Measurements from ENCODE around the gene GIPC1. TPM values are rescaled to one million over a fixed set of nuclear protein-coding genes. Genes with fewer than 3 reads are reported as not detected.

Gene GIPC1
- total RNA-seq, 1 experiment from 2014 or later, result 205 TPM

DNA sequence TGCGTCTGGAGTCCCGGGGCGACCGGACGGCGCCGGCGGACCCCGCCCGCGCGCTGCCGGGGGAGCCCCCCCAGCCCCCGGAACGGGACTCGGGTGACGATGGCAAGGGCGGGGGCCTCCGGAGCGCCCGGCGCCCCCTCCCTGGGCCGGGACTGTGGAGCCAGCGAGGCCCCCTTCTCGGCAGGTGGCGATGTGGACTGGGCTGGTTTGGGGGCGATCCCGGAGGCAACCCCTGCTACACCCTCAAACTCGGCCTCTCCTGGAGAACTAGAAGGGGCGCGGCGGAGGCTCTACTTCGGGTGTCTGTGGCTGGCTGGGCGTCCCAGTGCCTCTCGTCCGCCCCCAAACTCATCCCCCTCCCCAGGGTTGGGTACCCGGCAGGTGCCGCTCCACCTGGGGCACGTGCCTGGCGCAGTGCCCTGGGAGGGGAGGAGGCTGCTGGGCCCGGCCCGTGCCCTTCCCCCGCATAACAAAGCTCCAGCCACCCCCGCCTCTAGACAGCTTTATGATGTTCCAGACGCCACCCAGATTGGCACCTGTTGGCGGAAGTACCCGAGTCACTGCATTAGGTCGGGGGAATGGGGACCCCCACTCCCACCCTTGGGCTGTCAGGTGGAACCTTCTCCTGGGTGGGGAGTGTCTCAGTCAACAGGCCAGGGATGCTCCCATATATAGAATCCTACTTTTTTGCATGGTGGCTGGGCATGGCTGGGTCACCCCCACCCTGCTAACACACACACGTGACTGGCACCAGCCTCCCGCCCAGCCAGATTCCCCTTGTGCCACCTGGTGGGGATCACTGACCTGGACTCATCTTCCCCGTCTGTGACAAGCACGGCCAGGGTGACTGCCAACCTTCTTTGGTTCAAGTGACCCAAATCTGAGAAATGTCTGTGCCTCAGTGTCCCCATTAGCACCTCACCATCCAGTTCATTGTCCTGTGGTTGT, 62.1 kb downstream of the GIPC1 start:
- Histone ChIP-seq H3K27ac (peak overlapping the region; percentile 51), H2AFZ (peak overlapping the region; percentile 82), H3K9me2 (ENCODE audit: insufficient read depth) (no peaks in the 10 kb centered on the region), H3K4me1 (replicated peaks; ENCODE audit: insufficient read depth) (peaks cover 24% of the 10 kb centered on the region), H3K79me2 (ENCODE audit: low read depth) (peaks cover 52% of the 10 kb centered on the region), H3K9me3 (ENCODE audit: insufficient read depth, low read depth) (no peaks in the 10 kb centered on the region), H3K4me3 (peak overlapping the region; percentile 93), H3K27me3 (ENCODE audit: insufficient read depth, low read depth) (no peaks in the 10 kb centered on the region; the same call in 1 of the 2 replicates), H3F3A (ENCODE audit: insufficient read depth, low read depth) (peaks cover 38% of the 10 kb centered on the region), H3K4me2 (peak overlapping the region; percentile 95), H4K20me1 (ENCODE audit: insufficient read depth) (peaks cover 33% of the 10 kb centered on the region), H3K36me3 (ENCODE audit: low read depth) (no peaks in the 10 kb centered on the region)
- no TSS peak for BruUV-seq (replicated peaks)
- ChIA-PET POLR2A (ENCODE audit: unreplicated experiment) (interaction anchor here (0.5 to 0.6 kb wide), 2 partner anchors 590 to 1298 kb away, joined by 3 to 6 read pairs; no protein-coding TSS in a partner anchor), CTCF (interaction anchor here (0.6 kb wide), 1 partner anchor 34 kb away, joined by 4 read pairs; no protein-coding TSS in a partner anchor)
- intact Hi-C loops (cut with micrococcal nuclease; ENCODE audit: unreplicated experiment), result loop anchor here (5.0 to 10.0 kb wide), 2 partner anchors 61 to 118 kb away; partner anchors contain the start of gene GIPC1
- peak; percentile 42 to 58 for DNase-seq
- TF ChIP-seq, protein P1, sequence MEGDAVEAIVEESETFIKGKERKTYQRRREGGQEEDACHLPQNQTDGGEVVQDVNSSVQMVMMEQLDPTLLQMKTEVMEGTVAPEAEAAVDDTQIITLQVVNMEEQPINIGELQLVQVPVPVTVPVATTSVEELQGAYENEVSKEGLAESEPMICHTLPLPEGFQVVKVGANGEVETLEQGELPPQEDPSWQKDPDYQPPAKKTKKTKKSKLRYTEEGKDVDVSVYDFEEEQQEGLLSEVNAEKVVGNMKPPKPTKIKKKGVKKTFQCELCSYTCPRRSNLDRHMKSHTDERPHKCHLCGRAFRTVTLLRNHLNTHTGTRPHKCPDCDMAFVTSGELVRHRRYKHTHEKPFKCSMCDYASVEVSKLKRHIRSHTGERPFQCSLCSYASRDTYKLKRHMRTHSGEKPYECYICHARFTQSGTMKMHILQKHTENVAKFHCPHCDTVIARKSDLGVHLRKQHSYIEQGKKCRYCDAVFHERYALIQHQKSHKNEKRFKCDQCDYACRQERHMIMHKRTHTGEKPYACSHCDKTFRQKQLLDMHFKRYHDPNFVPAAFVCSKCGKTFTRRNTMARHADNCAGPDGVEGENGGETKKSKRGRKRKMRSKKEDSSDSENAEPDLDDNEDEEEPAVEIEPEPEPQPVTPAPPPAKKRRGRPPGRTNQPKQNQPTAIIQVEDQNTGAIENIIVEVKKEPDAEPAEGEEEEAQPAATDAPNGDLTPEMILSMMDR (conservative IDR thresholded peaks at IDR 0.05), result no peak
- TF ChIP-seq EZH2 (IDR thresholded peaks at IDR 0.05; ENCODE audit: low read depth), result no peak

DNA sequence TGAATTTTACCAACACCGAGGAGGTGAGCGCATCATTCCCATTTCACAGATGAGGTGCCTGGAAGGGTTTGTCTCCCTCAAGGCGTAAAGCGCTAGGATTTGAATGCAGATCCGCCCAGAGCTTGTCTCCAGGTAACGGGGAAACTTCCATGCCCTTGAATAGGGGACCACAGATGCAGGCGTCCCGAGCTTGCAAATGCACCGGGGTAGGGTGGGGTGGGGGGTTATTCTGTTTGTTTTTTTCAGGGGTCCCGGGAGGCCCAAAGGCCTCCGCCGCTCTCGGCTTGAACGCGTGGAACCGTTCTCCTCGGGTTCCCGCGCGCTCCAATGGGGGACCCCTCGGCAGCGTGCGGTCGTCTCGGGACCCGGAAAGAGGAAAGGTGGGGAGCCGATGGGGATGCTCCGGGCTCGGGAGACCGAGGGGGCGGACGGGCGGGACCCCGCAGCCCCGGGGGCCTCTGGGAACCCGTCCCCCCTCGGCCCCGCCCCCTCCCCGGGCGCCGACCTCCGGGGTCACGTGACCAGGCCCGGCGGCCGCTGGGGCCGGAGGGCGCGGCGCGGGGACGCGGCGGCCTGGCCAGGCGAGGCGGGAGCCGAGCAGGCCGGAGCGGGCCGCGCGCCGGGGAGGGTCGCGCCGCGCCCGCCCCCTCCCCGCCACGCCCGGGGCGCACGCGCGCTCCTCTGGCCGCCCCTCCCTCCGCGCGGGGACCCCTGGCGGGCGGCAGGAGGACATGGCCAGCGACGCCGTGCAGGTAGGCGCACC, 63.0 kb downstream of the GIPC1 start, which contains the start of gene PKN1:
Gene PKN1 (plus strand): TSS at position 516 of the 763 bp plus-strand sequence. CDS start 216 bp downstream, at position 732.
- Histone ChIP-seq H3K27me3 (ENCODE audit: insufficient read depth, low read depth) (no peaks in the 10 kb centered on the region; the same call in 1 of the 2 replicates), H2AFZ (peak within 1 kb of the TSS; percentile 82), H3F3A (ENCODE audit: insufficient read depth, low read depth) (peaks cover 41% of the 10 kb centered on the region), H4K20me1 (ENCODE audit: insufficient read depth) (peaks cover 24% of the 10 kb centered on the region), H3K4me2 (peak within 1 kb of the TSS; percentile 95), H3K4me3 (peak within 1 kb of the TSS; percentile 93), H3K9me2 (ENCODE audit: insufficient read depth) (no peaks in the 10 kb centered on the region), H3K27ac (peak within 1 kb of the TSS; percentile 51), H3K9me3 (ENCODE audit: insufficient read depth, low read depth) (no peaks in the 10 kb centered on the region), H3K4me1 (replicated peaks; ENCODE audit: insufficient read depth) (peaks cover 24% of the 10 kb centered on the region), H3K36me3 (ENCODE audit: low read depth) (no peaks in the 10 kb centered on the region), H3K79me2 (ENCODE audit: low read depth) (peaks cover 43% of the 10 kb centered on the region)
- TF ChIP-seq EZH2 (IDR thresholded peaks at IDR 0.05; ENCODE audit: low read depth), result no peak
- TF ChIP-seq, protein P1 (conservative IDR thresholded peaks at IDR 0.05), result no peak
- POLR2A ChIA-PET (ENCODE audit: unreplicated experiment), result interaction anchor here (0.6 to 0.7 kb wide), 2 partner anchors 62 to 1391 kb away, joined by 3 to 7 read pairs; no protein-coding TSS in a partner anchor
- peak; percentile 38 to 66 for DNase-seq
- BruUV-seq (replicated peaks), result no TSS peak
- intact Hi-C loops (cut with micrococcal nuclease; ENCODE audit: unreplicated experiment), result loop anchor here (5.0 to 10.0 kb wide), 2 partner anchors 62 to 119 kb away; partner anchors contain the start of gene GIPC1
- CTCF ChIA-PET, result interaction anchor here (0.6 to 0.9 kb wide), 4 partner anchors 70 to 296 kb away, joined by 6 to 14 read pairs (median 9); partner anchors contain the start of gene ASF1B

DNA sequence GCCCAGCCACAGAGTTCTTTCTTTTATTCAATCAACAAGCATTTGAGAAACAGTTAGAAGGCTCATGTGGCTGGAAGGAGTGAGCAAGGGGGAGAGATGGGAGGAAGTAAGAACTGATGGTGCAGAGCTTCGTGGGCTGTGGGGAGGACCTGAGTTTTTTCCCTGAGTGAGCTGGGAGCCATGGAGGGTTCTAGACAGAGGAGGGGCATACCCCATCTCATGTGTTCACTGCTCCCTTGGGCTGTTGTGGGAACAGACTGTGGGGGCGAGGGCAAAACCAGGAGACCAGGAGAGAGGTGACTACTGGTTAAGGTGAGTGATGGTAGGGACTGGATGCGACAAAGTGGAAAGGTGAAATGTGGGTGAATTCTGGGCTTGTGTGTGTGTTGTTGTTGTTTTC, 65.2 kb downstream of the GIPC1 start:
- Histone ChIP-seq H3K27ac (no peak overlapping the region), H3K4me3 (no peak overlapping the region), H3K27me3 (ENCODE audit: insufficient read depth, low read depth) (no peaks in the 10 kb centered on the region; the same call in 1 of the 2 replicates), H3K4me2 (no peak overlapping the region), H3K36me3 (ENCODE audit: low read depth) (no peaks in the 10 kb centered on the region), H3K4me1 (replicated peaks; ENCODE audit: insufficient read depth) (peaks cover 22% of the 10 kb centered on the region), H3K79me2 (ENCODE audit: low read depth) (peaks cover 21% of the 10 kb centered on the region), H3F3A (ENCODE audit: insufficient read depth, low read depth) (peaks cover 39% of the 10 kb centered on the region), H2AFZ (no peak overlapping the region), H3K9me3 (ENCODE audit: insufficient read depth, low read depth) (no peaks in the 10 kb centered on the region), H3K9me2 (ENCODE audit: insufficient read depth) (no peaks in the 10 kb centered on the region), H4K20me1 (ENCODE audit: insufficient read depth) (peaks cover 6% of the 10 kb centered on the region)
- no peak for DNase-seq
- intact Hi-C loops (cut with micrococcal nuclease; ENCODE audit: unreplicated experiment), result loop anchor here (5.0 to 10.0 kb wide), 2 partner anchors 64 to 122 kb away; partner anchors contain the start of gene GIPC1
- ChIA-PET POLR2A (ENCODE audit: unreplicated experiment) (no interaction called here), CTCF (no interaction called here)
- BruUV-seq (replicated peaks), result no TSS peak
- TF ChIP-seq EZH2 (IDR thresholded peaks at IDR 0.05; ENCODE audit: low read depth), result no peak
- TF ChIP-seq, protein P1 (conservative IDR thresholded peaks at IDR 0.05), result no peak

Data from PC-9 (cell line).